SK-N-MC (cell line): ENCODE data around the gene BABAM2.

Experiments
- EZH2 ChIP-seq: fragments of 200-600 bp; sonication (generic); IDR thresholded peaks from one replicate; pipeline ENCODE4 v1.6.1; 2017; ENCODE audit warnings: antibody characterized with exemption
- FOXP2 ChIP-seq: optimal IDR thresholded peaks from 2 replicates; pipeline ENCODE3; 2011; ENCODE audit warnings: mild to moderate bottlenecking, moderate library complexity; ENCODE audit not compliant: insufficient read depth; ENCODE audit errors: extremely low read length, control extremely low read depth
- POLR2AphosphoS5 ChIP-seq: IDR thresholded peaks from 2 replicates; pipeline ENCODE4 v1.6.1; 2012; ENCODE audit warnings: mild to moderate bottlenecking, low read depth, low read length, borderline replicate concordance

DNA sequence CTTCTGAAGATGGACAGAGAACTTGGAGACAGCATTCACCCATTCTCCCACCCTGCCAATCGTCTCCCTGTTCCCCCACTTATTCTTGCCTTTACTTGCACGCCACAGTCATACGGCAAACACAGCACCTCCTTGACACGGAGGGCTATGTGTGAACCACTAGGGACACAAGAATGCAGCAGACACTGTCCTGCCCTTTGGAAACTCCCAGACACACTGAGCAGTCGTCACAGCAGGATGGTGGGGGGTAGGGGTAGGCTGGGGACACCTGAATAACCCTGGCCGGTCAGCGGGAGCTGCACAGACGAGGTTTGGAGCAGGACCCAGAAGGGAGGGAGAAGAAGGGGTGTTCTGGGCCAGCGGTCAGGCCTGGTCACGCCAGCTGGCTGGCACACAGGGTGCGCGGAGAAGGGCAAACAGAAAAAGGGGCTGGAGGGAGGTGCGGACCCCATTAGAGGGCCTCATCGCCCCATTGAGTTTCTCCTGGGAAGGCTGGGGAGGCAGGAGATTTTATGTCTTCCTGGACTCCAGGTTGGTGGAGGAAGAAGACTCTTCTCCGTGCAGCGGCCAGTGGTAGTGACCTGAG is 462.2 kb downstream of the BABAM2 start:
- TF ChIP-seq POLR2AphosphoS5 (no peak), EZH2 (no peak), FOXP2 (no peak)
